OCI-LY1 (cell line): ENCODE data around the gene CACNA2D4.

Source experiments
- H2AFZ ChIP-seq: fragments of 200-600 bp; sonication (generic), shearing (Covaris generic); 2 replicates; pipeline ENCODE4 v1.6.0; 2014; ENCODE audit warnings: antibody characterized with exemption, mild to moderate bottlenecking, low read length
- H3F3A ChIP-seq: fragments of 200-600 bp; sonication (generic), shearing (Covaris generic); 2 replicates; pipeline ENCODE4 v1.6.0; 2014; ENCODE audit warnings: mild to moderate bottlenecking, antibody characterized with exemption, low read length, moderate library complexity; ENCODE audit not compliant: insufficient read depth
- H3K27ac ChIP-seq: fragments of 200-600 bp; sonication (generic); 2 replicates; pipeline ENCODE4 v1.5.1; 2014; ENCODE audit warnings: low read length, mixed run types, mild to moderate bottlenecking, low read depth; ENCODE audit not compliant: poor library complexity, severe bottlenecking
- H3K27me3 ChIP-seq: fragments of 200-600 bp; sonication (generic); 2 replicates; pipeline ENCODE4 v1.6.0; 2014; ENCODE audit warnings: antibody characterized with exemption, mild to moderate bottlenecking, low read length, moderate library complexity; ENCODE audit not compliant: insufficient read depth
- H3K36me3 ChIP-seq: fragments of 200-600 bp; sonication (generic); 2 replicates; pipeline ENCODE4 v1.6.1; 2014; ENCODE audit warnings: mild to moderate bottlenecking, antibody characterized with exemption, low read length, moderate library complexity, mixed read lengths; ENCODE audit not compliant: insufficient read depth
- H3K4me1 ChIP-seq: fragments of 200-600 bp; sonication (generic); 2 replicates; pipeline ENCODE4 v1.5.1; 2014; ENCODE audit warnings: mild to moderate bottlenecking, low read length, moderate library complexity; ENCODE audit not compliant: insufficient read depth, severe bottlenecking
- H3K4me2 ChIP-seq: fragments of 200-600 bp; sonication (generic), shearing (Covaris generic); 2 replicates; pipeline ENCODE4 v1.6.1; 2014; ENCODE audit warnings: low read length
- H3K4me3 ChIP-seq: fragments of 200-600 bp; sonication (generic); 2 replicates; pipeline ENCODE4 v1.5.1; 2014; ENCODE audit warnings: low read length, low read depth, mild to moderate bottlenecking, mixed read lengths; ENCODE audit not compliant: poor library complexity, severe bottlenecking
- H3K79me2 ChIP-seq: fragments of 200-600 bp; shearing (Covaris generic); 2 replicates; pipeline ENCODE4 v1.6.1; 2016; ENCODE audit warnings: mixed run types, low read length, mixed read lengths; ENCODE audit not compliant: insufficient read depth
- H3K9ac ChIP-seq: fragments of 200-600 bp; sonication (generic), shearing (Covaris generic); 2 replicates; pipeline ENCODE4 v1.6.1; 2014; ENCODE audit warnings: mild to moderate bottlenecking, low read length, mixed read lengths
- H3K9me2 ChIP-seq: fragments of 200-600 bp; sonication (generic), shearing (Covaris generic); 2 replicates; pipeline ENCODE4 v1.6.1; 2014; ENCODE audit warnings: low read depth, mild to moderate bottlenecking, low read length, mixed read lengths
- H3K9me3 ChIP-seq: fragments of 200-600 bp; shearing (Covaris generic); 2 replicates; pipeline ENCODE4 v1.6.1; 2014; ENCODE audit warnings: low read length, mixed read lengths
- H4K20me1 ChIP-seq: fragments of 200-600 bp; sonication (generic), shearing (Covaris generic); 2 replicates; pipeline ENCODE4 v1.6.0; 2016; ENCODE audit warnings: mild to moderate bottlenecking, low read length; ENCODE audit not compliant: insufficient read depth
- EZH2 ChIP-seq: fragments of 200-600 bp; sonication (generic), shearing (Covaris generic); IDR thresholded peaks from 2 replicates; pipeline ENCODE4 v1.8.0; 2017; ENCODE audit warnings: borderline replicate concordance, mixed run types, mild to moderate bottlenecking, antibody characterized with exemption, low read length, moderate library complexity, mixed read lengths
- TF ChIP-seq, protein P1 (sequence below): fragments of 200-600 bp; sonication (generic), shearing (Covaris generic); IDR thresholded peaks from 2 replicates; pipeline ENCODE4 v1.5.1; 2017; ENCODE audit warnings: mild to moderate bottlenecking, antibody characterized with exemption, low read length, moderate library complexity, mixed read lengths

Gene CACNA2D4

DNA sequence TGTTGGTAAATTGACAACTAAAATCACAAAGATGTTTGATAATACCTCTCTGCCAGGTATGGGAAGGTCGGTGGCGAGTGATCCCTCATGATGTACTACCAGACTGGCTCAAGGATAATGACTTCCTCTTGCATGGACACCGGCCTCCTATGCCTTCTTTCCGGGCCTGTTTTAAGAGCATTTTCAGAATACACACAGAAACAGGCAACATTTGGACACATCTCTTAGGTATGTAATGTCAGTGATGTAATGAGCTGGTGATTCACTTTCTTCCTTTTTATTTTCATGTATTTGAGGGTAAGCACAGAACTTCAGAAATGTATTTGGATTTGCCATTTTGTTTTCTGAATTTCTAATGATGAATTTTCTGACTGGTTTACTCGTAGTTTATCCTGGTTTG lies 140.7 kb downstream of the CACNA2D4 start:
- no peak overlapping the region for H3K4me3 ChIP-seq
- no peaks in the 10 kb centered on the region for H3K9me2 ChIP-seq
- H3K36me3 ChIP-seq: peaks cover 74% of the 10 kb centered on the region

DNA sequence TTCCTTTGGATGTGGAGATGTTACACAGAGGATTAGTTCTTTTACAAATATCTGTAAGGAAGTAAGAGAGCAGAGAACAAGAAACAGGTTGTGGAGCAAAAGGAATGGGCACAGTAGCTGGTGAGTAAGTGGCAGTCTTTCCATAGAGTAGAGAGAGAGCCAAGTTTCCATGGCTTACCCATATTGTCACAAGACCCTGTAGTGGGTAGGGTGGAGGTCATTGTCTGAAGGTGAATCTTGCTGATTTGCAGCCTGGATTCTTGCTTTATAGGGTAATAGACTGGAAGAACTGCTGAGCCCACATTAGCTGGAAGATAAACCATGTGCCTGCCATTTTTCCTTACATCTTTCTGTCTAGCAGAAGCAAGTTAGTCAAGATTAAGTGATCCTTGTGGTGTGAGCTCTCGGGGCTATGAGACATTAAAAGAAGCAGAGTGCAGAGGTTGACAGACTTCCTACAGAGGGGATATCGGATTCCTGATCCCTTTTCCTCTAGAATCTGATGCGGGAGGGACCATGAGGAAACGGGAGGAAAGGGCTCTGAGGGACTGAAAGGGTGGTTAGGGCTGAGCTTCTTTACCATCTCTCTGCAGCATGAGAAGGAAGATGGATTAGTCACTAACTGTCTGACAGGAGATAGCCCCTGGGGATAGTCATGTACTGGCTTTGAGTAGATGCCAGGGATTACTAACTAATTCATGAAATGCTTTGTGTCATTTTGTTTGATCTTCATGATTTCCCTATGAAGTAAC lies 142.1 kb downstream of the CACNA2D4 start:
- Histone ChIP-seq H3K4me2 (no peak overlapping the region), H3F3A (no peaks in the 10 kb centered on the region), H3K9me2 (no peaks in the 10 kb centered on the region), H3K4me3 (no peak overlapping the region), H3K36me3 (peaks cover 70% of the 10 kb centered on the region), H3K79me2 (no peaks in the 10 kb centered on the region), H3K4me1 (no peaks in the 10 kb centered on the region), H3K27me3 (no peaks in the 10 kb centered on the region), H2AFZ (no peak overlapping the region), H3K27ac (no peak overlapping the region), H3K9me3 (no peaks in the 10 kb centered on the region), H3K9ac (no peak overlapping the region), H4K20me1 (0 out of 2 replicates have a peak, but pooled peaks cover 2% of the 10 kb centered on the region)
- TF ChIP-seq, protein P1, sequence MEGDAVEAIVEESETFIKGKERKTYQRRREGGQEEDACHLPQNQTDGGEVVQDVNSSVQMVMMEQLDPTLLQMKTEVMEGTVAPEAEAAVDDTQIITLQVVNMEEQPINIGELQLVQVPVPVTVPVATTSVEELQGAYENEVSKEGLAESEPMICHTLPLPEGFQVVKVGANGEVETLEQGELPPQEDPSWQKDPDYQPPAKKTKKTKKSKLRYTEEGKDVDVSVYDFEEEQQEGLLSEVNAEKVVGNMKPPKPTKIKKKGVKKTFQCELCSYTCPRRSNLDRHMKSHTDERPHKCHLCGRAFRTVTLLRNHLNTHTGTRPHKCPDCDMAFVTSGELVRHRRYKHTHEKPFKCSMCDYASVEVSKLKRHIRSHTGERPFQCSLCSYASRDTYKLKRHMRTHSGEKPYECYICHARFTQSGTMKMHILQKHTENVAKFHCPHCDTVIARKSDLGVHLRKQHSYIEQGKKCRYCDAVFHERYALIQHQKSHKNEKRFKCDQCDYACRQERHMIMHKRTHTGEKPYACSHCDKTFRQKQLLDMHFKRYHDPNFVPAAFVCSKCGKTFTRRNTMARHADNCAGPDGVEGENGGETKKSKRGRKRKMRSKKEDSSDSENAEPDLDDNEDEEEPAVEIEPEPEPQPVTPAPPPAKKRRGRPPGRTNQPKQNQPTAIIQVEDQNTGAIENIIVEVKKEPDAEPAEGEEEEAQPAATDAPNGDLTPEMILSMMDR: no peak

More for the DNA sequence above, 140.7 kb downstream of the CACNA2D4 start:
- TF ChIP-seq, protein P1: no peak
- Histone ChIP-seq H3K79me2 (no peaks in the 10 kb centered on the region), H3F3A (no peaks in the 10 kb centered on the region), H3K27me3 (no peaks in the 10 kb centered on the region), H3K27ac (no peak overlapping the region), H3K9me3 (no peaks in the 10 kb centered on the region), H3K4me2 (no peak overlapping the region), H3K4me1 (no peaks in the 10 kb centered on the region), H4K20me1 (0 out of 2 replicates have a peak, but pooled peaks cover under 1% of the 10 kb centered on the region), H3K9ac (no peak overlapping the region), H2AFZ (no peak overlapping the region)

DNA sequence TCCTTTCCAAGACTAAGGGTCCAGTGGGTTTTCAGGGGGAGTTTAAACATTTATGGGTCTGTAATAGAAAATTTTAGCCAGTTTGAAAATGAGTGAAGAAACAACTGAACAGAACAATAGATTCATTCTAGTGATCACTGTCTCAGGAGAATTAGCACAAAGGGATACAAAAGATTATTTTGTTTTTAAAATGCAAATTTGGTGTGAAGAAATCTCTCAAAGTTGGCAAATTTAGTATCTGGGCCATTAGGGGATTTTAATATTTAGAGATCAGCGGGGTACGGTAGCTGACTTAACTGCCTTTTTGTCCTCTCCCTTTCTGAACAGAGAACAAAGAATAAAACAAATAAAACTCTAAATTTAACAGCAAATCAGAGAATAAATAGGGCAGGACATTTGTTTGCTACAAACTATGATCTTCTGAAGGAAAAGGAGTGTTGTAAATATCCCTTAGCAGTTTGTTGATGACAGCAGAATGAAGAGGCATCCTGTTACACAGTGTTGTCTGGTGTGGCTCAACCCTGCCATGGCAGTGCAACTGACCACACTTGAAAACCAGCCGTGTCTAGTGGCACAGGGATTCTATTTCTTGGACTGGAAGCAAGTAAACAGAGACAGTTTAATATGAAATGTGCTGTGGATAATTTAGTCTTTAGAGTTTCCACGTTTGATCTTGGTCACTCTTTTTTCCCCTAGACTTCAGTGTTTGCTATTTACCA lies 144.4 kb downstream of the CACNA2D4 start:
- Histone ChIP-seq H3K27ac (no peak overlapping the region), H3K27me3 (no peaks in the 10 kb centered on the region), H3F3A (no peaks in the 10 kb centered on the region), H3K36me3 (peaks cover 55% of the 10 kb centered on the region), H3K4me3 (no peak overlapping the region), H4K20me1 (0 out of 2 replicates have a peak, but pooled peaks cover 2% of the 10 kb centered on the region), H3K79me2 (no peaks in the 10 kb centered on the region), H3K9me3 (no peaks in the 10 kb centered on the region), H3K9ac (no peak overlapping the region), H3K4me1 (no peaks in the 10 kb centered on the region), H3K4me2 (no peak overlapping the region), H3K9me2 (no peaks in the 10 kb centered on the region), H2AFZ (no peak overlapping the region)
- TF ChIP-seq, protein P1: no peak
- TF ChIP-seq EZH2: no peak
